ENCODE results near the gene CABP7. TPM values are rescaled to one million over a fixed set of nuclear protein-coding genes. Genes with fewer than 3 reads are reported as not detected.

CABP7 gene
- total RNA-seq, 1 donor from 2014 or later: not detected

GRCh38 chr22:29747832-29748231, 28.0 kb downstream of the CABP7 start:
- no peak for DNase-seq (ENCODE audit: extremely low spot score, unreplicated experiment)
- Mint-ChIP-seq H3K9me3 (ENCODE audit: unreplicated experiment) (no peaks in the 10 kb centered on the region), H3K4me3 (ENCODE audit: unreplicated experiment) (no peak overlapping the region), H3K36me3 (ENCODE audit: unreplicated experiment) (peaks cover 14% of the 10 kb centered on the region), H3K27me3 (ENCODE audit: unreplicated experiment) (no peaks in the 10 kb centered on the region), H3K4me1 (ENCODE audit: unreplicated experiment) (no peaks in the 10 kb centered on the region), H3K27ac (ENCODE audit: unreplicated experiment) (no peak overlapping the region)
- TF ChIP-seq, protein P1, sequence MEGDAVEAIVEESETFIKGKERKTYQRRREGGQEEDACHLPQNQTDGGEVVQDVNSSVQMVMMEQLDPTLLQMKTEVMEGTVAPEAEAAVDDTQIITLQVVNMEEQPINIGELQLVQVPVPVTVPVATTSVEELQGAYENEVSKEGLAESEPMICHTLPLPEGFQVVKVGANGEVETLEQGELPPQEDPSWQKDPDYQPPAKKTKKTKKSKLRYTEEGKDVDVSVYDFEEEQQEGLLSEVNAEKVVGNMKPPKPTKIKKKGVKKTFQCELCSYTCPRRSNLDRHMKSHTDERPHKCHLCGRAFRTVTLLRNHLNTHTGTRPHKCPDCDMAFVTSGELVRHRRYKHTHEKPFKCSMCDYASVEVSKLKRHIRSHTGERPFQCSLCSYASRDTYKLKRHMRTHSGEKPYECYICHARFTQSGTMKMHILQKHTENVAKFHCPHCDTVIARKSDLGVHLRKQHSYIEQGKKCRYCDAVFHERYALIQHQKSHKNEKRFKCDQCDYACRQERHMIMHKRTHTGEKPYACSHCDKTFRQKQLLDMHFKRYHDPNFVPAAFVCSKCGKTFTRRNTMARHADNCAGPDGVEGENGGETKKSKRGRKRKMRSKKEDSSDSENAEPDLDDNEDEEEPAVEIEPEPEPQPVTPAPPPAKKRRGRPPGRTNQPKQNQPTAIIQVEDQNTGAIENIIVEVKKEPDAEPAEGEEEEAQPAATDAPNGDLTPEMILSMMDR (IDR thresholded peaks at IDR 0.05): no peak

DNA sequence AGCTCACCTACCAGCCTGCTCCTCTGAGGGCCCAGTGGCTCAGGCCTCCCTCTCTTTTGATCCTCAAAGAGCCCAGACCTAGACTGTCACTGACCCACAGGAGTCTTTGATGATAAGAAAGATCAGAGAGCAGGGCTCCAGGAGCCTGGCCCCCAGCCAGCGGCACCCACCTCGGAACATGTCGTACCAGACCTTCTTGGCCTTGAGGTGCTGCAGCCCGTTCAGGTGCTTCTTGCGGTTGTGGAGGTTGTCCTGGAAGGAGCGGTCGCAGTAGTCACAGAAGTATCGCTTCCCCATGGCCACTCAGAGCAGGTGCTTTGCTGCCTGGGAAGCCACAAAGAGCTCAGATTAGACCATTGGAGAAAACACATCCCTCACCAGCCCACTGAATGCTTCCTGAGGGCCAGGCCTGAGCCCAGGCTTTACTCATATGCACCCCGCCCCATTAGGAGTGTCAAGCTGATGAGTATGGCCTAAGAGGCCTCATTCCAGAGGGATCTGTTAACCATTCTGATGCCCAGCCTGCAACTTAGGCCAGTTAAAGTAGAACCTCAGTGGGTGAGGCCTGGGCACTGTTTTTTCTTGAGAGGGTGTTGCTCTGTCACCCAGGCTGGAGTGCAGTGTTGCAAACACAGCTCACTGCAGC, 28.6 kb downstream of the CABP7 start:
- Mint-ChIP-seq H3K27me3 (ENCODE audit: unreplicated experiment) (no peaks in the 10 kb centered on the region), H3K27ac (ENCODE audit: unreplicated experiment) (no peak overlapping the region), H3K4me1 (ENCODE audit: unreplicated experiment) (no peaks in the 10 kb centered on the region), H3K4me3 (ENCODE audit: unreplicated experiment) (no peak overlapping the region), H3K36me3 (ENCODE audit: unreplicated experiment) (peaks cover 14% of the 10 kb centered on the region), H3K9me3 (ENCODE audit: unreplicated experiment) (no peaks in the 10 kb centered on the region)
- no peak for DNase-seq (ENCODE audit: extremely low spot score, unreplicated experiment)
- TF ChIP-seq, protein P1 (IDR thresholded peaks at IDR 0.05): no peak

GRCh38 chr22:29750029-29750428, 30.2 kb downstream of the CABP7 start:
- no peak overlapping the region for H3K27ac Mint-ChIP-seq (ENCODE audit: unreplicated experiment)
- H3K4me1 Mint-ChIP-seq (ENCODE audit: unreplicated experiment): no peaks in the 10 kb centered on the region
- DNase-seq (ENCODE audit: extremely low spot score, unreplicated experiment): no peak
- H3K27me3 Mint-ChIP-seq (ENCODE audit: unreplicated experiment): no peaks in the 10 kb centered on the region
- H3K4me3 Mint-ChIP-seq (ENCODE audit: unreplicated experiment): no peak overlapping the region
- no peaks in the 10 kb centered on the region for H3K9me3 Mint-ChIP-seq (ENCODE audit: unreplicated experiment)
- TF ChIP-seq, protein P1 (IDR thresholded peaks at IDR 0.05): no peak
- H3K36me3 Mint-ChIP-seq (ENCODE audit: unreplicated experiment): peaks cover 14% of the 10 kb centered on the region

GRCh38 chr22:29750559-29751538, 31.0 kb downstream of the CABP7 start:
- no peak for DNase-seq (ENCODE audit: extremely low spot score, unreplicated experiment)
- no peak overlapping the region for H3K27ac Mint-ChIP-seq (ENCODE audit: unreplicated experiment)
- H3K9me3 Mint-ChIP-seq (ENCODE audit: unreplicated experiment): no peaks in the 10 kb centered on the region
- no peak overlapping the region for H3K4me3 Mint-ChIP-seq (ENCODE audit: unreplicated experiment)
- H3K27me3 Mint-ChIP-seq (ENCODE audit: unreplicated experiment): no peaks in the 10 kb centered on the region
- H3K4me1 Mint-ChIP-seq (ENCODE audit: unreplicated experiment): no peaks in the 10 kb centered on the region
- peaks cover 10% of the 10 kb centered on the region for H3K36me3 Mint-ChIP-seq (ENCODE audit: unreplicated experiment)
- TF ChIP-seq, protein P1 (IDR thresholded peaks at IDR 0.05): no peak

- DNase-seq (ENCODE audit: extremely low spot score, unreplicated experiment): no peak
- H3K27ac Mint-ChIP-seq (ENCODE audit: unreplicated experiment): no peak overlapping the region
- no peak overlapping the region for H3K4me3 Mint-ChIP-seq (ENCODE audit: unreplicated experiment)
- TF ChIP-seq, protein P1 (IDR thresholded peaks at IDR 0.05): no peak
- H3K4me1 Mint-ChIP-seq (ENCODE audit: unreplicated experiment): no peaks in the 10 kb centered on the region
- no peaks in the 10 kb centered on the region for H3K27me3 Mint-ChIP-seq (ENCODE audit: unreplicated experiment)
- H3K9me3 Mint-ChIP-seq (ENCODE audit: unreplicated experiment): no peaks in the 10 kb centered on the region
- H3K36me3 Mint-ChIP-seq (ENCODE audit: unreplicated experiment): peaks cover 10% of the 10 kb centered on the region
Measured at GRCh38 chr22:29751669-29752068, 31.9 kb downstream of the CABP7 start.
